Endodermal cell (in vitro differentiated cells): ENCODE results near the gene DENND5B. TPM values are rescaled to one million over a fixed set of nuclear protein-coding genes. Genes with fewer than 3 reads are reported as not detected.
"Not testable (repeated sequence)": the region's sequence is repeated elsewhere in the genome, so short reads cannot be mapped to it uniquely, and the experiment has no call there.

Source experiments
- DNase-seq: peaks from one replicate; pipeline ENCODE4 v3.0.0-alpha.2; 2017
- H3K27ac ChIP-seq: 2 replicates; pipeline ENCODE4 v1.5.1; 2013; ENCODE audit warnings: mild to moderate bottlenecking, low read depth, low read length, moderate library complexity
- H3K27me3 ChIP-seq: 2 replicates; pipeline ENCODE4 v1.6.1; 2013; ENCODE audit warnings: mild to moderate bottlenecking, low read length, moderate library complexity; ENCODE audit not compliant: insufficient read depth, control insufficient read depth, poor library complexity, severe bottlenecking
- H3K36me3 ChIP-seq: 2 replicates; pipeline ENCODE4 v1.7.0; 2013; ENCODE audit warnings: mild to moderate bottlenecking, low read length, moderate library complexity; ENCODE audit not compliant: control insufficient read depth, insufficient read depth
- H3K4me1 ChIP-seq: one replicate; pipeline ENCODE4 v1.7.0; 2013; ENCODE audit warnings: low read length; ENCODE audit not compliant: control insufficient read depth, insufficient read depth
- H3K4me3 ChIP-seq: 2 replicates; pipeline ENCODE4 v1.5.1; 2013; ENCODE audit warnings: mild to moderate bottlenecking, low read length, moderate library complexity
- H3K9ac ChIP-seq: 2 replicates; pipeline ENCODE4 v1.6.1; 2013; ENCODE audit warnings: mild to moderate bottlenecking, low read length, moderate library complexity; ENCODE audit not compliant: poor library complexity, severe bottlenecking; ENCODE audit errors: extremely low read depth
- H3K9me3 ChIP-seq: 2 replicates; pipeline ENCODE4 v1.6.1; 2013; ENCODE audit warnings: mild to moderate bottlenecking, low read length, moderate library complexity; ENCODE audit not compliant: control insufficient read depth
- H3K27ac Mint-ChIP-seq: 2 replicates; pipeline ENCODE4 v1.8.0; 2020; ENCODE audit warnings: mixed read lengths
- H3K27me3 Mint-ChIP-seq: 2 replicates; pipeline ENCODE4 v1.8.0; 2021; ENCODE audit warnings: mild to moderate bottlenecking, mixed read lengths; ENCODE audit not compliant: insufficient read depth
- H3K36me3 Mint-ChIP-seq: 2 replicates; pipeline ENCODE4 v1.8.0; 2020; ENCODE audit warnings: low read depth, mixed read lengths
- H3K4me1 Mint-ChIP-seq: 2 replicates; pipeline ENCODE4 v1.8.0; 2020; ENCODE audit warnings: mixed read lengths
- H3K4me3 Mint-ChIP-seq: 2 replicates; pipeline ENCODE4 v1.8.0; 2020; ENCODE audit warnings: mild to moderate bottlenecking, moderate library complexity, mixed read lengths
- H3K9me3 Mint-ChIP-seq: 2 replicates; pipeline ENCODE4 v1.8.0; 2020; ENCODE audit warnings: mild to moderate bottlenecking, mixed read lengths
- CTCF ChIP-seq: fragments of 200-600 bp; sonication (generic); conservative IDR thresholded peaks from 2 replicates; pipeline ENCODE4 v1.5.0; 2021; ENCODE audit warnings: antibody characterized with exemption, mild to moderate bottlenecking
- WGBS, 2 experiments: methylation state at CpG; one replicate each; pipeline versions ENCODE4 v1.1.5 to v1.1.7; 2013; ENCODE audit warnings: missing lambda C conversion rate in 2 of 2, mixed read lengths in 1 of 2; ENCODE audit not compliant: insufficient coverage in 1 of 2, insufficient read length in 1 of 2; 5-methylcytosine and 5-hydroxymethylcytosine counted together
- total RNA-seq, 2 donors: library from RNA; stranded (reverse); fragmentation: NEBNext Ultra II Directional in 1 of 2; extraction: Animal tissue kit (Norgen Biotek cat#: 25700) in 1 of 2; gene quantifications; 2 replicates in 1 of 2; 3 replicates in 1 of 2; pipeline ENCODE4 v1.2.1, GENCODE V29; 2021

DENND5B gene
- total RNA-seq, 2 donors from 2014 or later = 24.5 to 34.2 TPM

GRCh38 chr12:31570880-31571279 is 20.1 kb downstream of the DENND5B start:
- WGBS, 2 experiments = 60 to 71% methylated on average over 3 to 5 of the region's 5 CpGs
- Mint-ChIP-seq H3K4me3 (peak overlapping the region; percentile 0), H3K27me3 (no peaks in the 10 kb centered on the region), H3K36me3 (no peaks in the 10 kb centered on the region), H3K9me3 (no peaks in the 10 kb centered on the region), H3K27ac (peak overlapping the region; percentile 56), H3K4me1 (peaks cover 51% of the 10 kb centered on the region)
- H3K9ac ChIP-seq = no peak overlapping the region
- H3K4me1 ChIP-seq = peaks cover 16% of the 10 kb centered on the region
- H3K36me3 ChIP-seq = no peaks in the 10 kb centered on the region
- H3K27me3 ChIP-seq = no peaks in the 10 kb centered on the region
- peak; percentile 86 for DNase-seq
- no peak overlapping the region for H3K4me3 ChIP-seq
- TF ChIP-seq CTCF = no peak
- peak overlapping the region; percentile 37 for H3K27ac ChIP-seq
- H3K9me3 ChIP-seq = no peaks in the 10 kb centered on the region

DNA sequence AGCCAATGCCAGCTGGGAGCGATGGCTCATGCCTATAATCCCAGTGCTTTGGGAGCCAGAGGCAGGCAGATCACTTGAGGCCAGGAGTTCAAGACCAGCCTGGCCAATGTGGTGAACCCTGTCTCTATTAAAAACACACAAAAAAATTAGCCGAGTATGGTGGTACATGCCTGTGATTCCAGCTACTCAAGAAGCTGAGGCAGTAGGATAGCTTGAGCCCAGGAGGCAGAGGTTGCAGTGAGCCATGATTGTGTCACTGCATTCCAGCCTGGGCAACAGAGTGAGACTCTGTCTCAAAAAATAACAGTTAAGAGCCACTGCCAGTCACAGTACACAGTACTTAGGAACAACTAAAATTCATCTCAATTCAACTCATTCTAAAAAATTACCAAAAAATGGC is 21.4 kb downstream of the DENND5B start:
- H3K4me3 ChIP-seq, H3K9me3 Mint-ChIP-seq, H3K4me3 Mint-ChIP-seq, H3K27ac Mint-ChIP-seq, H3K27me3 Mint-ChIP-seq, H3K36me3 Mint-ChIP-seq, H3K36me3 ChIP-seq, H3K27me3 ChIP-seq, H3K9me3 ChIP-seq, DNase-seq, H3K9ac ChIP-seq, H3K4me1 ChIP-seq, H3K27ac ChIP-seq: not testable (repeated sequence)
- H3K4me1 Mint-ChIP-seq = peaks cover 38% of the 10 kb centered on the region
- WGBS, 2 experiments = 89 to 91% methylated on average over 2 of the region's 2 CpGs

GRCh38 chr12:31568498-31568897 is 22.4 kb downstream of the DENND5B start:
- no peaks in the 10 kb centered on the region for H3K27me3 ChIP-seq
- no peaks in the 10 kb centered on the region for H3K36me3 Mint-ChIP-seq
- H3K36me3 ChIP-seq = no peaks in the 10 kb centered on the region
- H3K27ac Mint-ChIP-seq = peak overlapping the region; percentile 45
- no peak overlapping the region for H3K27ac ChIP-seq
- DNase-seq = no peak
- H3K4me1 Mint-ChIP-seq = peaks cover 32% of the 10 kb centered on the region
- H3K9me3 Mint-ChIP-seq = no peaks in the 10 kb centered on the region
- no peak overlapping the region for H3K9ac ChIP-seq
- H3K4me1 ChIP-seq = peaks cover 6% of the 10 kb centered on the region
- no peak overlapping the region for H3K4me3 Mint-ChIP-seq
- TF ChIP-seq CTCF = no peak
- WGBS, 2 experiments = 77 to 83% methylated on average over 2 to 3 of the region's 3 CpGs
- H3K27me3 Mint-ChIP-seq = no peaks in the 10 kb centered on the region
- H3K4me3 ChIP-seq = no peak overlapping the region
- no peaks in the 10 kb centered on the region for H3K9me3 ChIP-seq

DNA sequence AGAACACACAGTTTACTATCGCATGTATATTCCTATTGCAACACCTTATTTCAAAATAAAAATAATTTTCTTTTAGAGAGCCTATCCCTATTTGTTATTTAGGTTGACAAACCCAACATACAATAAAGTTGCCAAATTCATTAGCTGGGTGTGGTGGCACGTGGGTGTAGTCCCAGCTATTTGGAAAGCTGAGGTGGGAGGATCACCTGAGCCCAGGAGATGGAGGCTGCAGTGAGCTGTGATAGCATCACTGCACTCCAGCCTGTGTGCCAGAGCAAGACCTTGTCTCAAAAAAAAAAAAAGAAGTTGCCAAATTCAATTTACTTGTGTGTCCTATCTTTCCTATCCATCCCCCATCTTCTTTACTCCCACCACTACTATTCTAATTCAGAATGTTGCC is 23.9 kb downstream of the DENND5B start:
- no peaks in the 10 kb centered on the region for H3K27me3 Mint-ChIP-seq

More for the DNA sequence above, 23.9 kb downstream of the DENND5B start:
- H3K4me3 Mint-ChIP-seq = no peak overlapping the region
- no peaks in the 10 kb centered on the region for H3K27me3 ChIP-seq
- no peak overlapping the region for H3K27ac Mint-ChIP-seq
- H3K36me3 Mint-ChIP-seq = no peaks in the 10 kb centered on the region
- no peaks in the 10 kb centered on the region for H3K36me3 ChIP-seq
- no peaks in the 10 kb centered on the region for H3K9me3 ChIP-seq
- WGBS, 2 experiments = 74 to 95% methylated on average over 2 of the region's 2 CpGs
- H3K4me3 ChIP-seq = no peak overlapping the region
- H3K9ac ChIP-seq = no peak overlapping the region
- DNase-seq = no peak
- H3K4me1 ChIP-seq = no peaks in the 10 kb centered on the region
- H3K9me3 Mint-ChIP-seq = no peaks in the 10 kb centered on the region
- H3K4me1 Mint-ChIP-seq = peaks cover 23% of the 10 kb centered on the region
- TF ChIP-seq CTCF = no peak
- no peak overlapping the region for H3K27ac ChIP-seq
